Vagina (tissue), 2 donors: ENCODE data around the gene JPH4.

Experiments
- CTCF ChIP-seq, 3 experiments: fragments of 450-650 bp in 2 of 3; fragments of 200-600 bp in 1 of 3; sonication (generic) in 1 of 3; IDR thresholded peaks; one replicate each; pipeline ENCODE4 v1.5.1; 2017 to 2019; ENCODE audit warnings: antibody characterized with exemption in 3 of 3, mild to moderate bottlenecking in 2 of 3, moderate library complexity in 2 of 3
- POLR2AphosphoS5 ChIP-seq, 2 donors: sonication (generic); formaldehyde crosslinking; IDR thresholded peaks; one replicate each; pipeline ENCODE4 v1.9.0; 2017; ENCODE audit warnings: antibody characterized with exemption in 2 of 2, mild to moderate bottlenecking in 2 of 2, low read depth in 1 of 2; ENCODE audit not compliant: insufficient read depth in 1 of 2

GRCh38 chr14:23540141-23540469 is 38.5 kb downstream of the JPH4 start:
- TF ChIP-seq POLR2AphosphoS5 (IDR thresholded peaks at IDR 0.05; ENCODE audit: insufficient read depth in 1 of 2, low read depth in 1 of 2) (no peak), CTCF (IDR thresholded peaks at IDR 0.05) (no peak)
